NT2/D1 (cell line): ENCODE measurements around the gene ADARB2.

Experiments used
- YY1 ChIP-seq: IDR thresholded peaks from 2 replicates; pipeline ENCODE4 v1.6.1; 2011; ENCODE audit not compliant: insufficient read length, insufficient read depth
- ZNF274 ChIP-seq: IDR thresholded peaks from 2 replicates; pipeline ENCODE4 v1.6.1; 2011; ENCODE audit warnings: mild to moderate bottlenecking, low read depth, low read length

- TF ChIP-seq ZNF274 (no peak), YY1 (no peak)
Measured at GRCh38 chr10:1202343-1202742, 535.0 kb downstream of the ADARB2 start.
